ENCODE results near the gene INTS6L. TPM values are rescaled to one million over a fixed set of nuclear protein-coding genes. Genes with fewer than 3 reads are reported as not detected.

INTS6L gene
- total RNA-seq, 2 donors from 2014 or later = 7.2 to 25.7 TPM

- H3K4me3 ChIP-seq = no peak overlapping the region
- TF ChIP-seq CTCF (IDR thresholded peaks at IDR 0.05) = no peak
- no peak for TF ChIP-seq POLR2AphosphoS5 (IDR thresholded peaks at IDR 0.05)
- no peak for TF ChIP-seq POLR2A (IDR thresholded peaks at IDR 0.05)
- no peaks in the 10 kb centered on the region for H3K36me3 ChIP-seq
- no peak for DNase-seq (ENCODE audit: low spot score)
- no peak overlapping the region for H3K27ac ChIP-seq
- H3K27me3 ChIP-seq (replicated peaks; ENCODE audit: insufficient read depth) = no peaks in the 10 kb centered on the region
- no peaks in the 10 kb centered on the region for H3K4me1 ChIP-seq (replicated peaks)
- intact Hi-C loops (cut with DNase I) = no loop called here
- no peaks in the 10 kb centered on the region for H3K9me3 ChIP-seq
- WGBS = 86% methylated on average over 1 of the region's 1 CpG
These were observed 20.9 kb downstream of the INTS6L start for GRCh38 chrX:135541351-135541750.

DNA sequence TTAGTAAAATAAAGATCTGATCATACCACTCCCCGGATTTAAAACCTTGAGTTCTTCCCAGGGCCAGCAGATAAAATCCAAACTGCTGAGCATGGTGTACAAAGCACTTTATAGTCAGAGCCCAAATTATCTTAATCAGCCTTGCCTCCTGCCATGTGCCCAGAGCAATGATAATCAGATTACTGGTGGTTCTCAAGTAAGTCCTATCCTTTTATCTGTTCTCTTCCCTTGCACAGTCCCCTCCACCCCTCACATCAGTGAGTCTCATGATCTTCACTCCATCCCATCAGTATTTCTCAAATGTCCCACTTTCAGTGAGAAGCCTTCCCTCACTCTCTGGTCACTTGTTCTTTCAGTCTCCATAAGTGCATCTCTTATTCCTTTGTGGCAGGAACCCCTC lies 22.7 kb downstream of the INTS6L start:
- no peaks in the 10 kb centered on the region for H3K27me3 ChIP-seq (replicated peaks; ENCODE audit: insufficient read depth)
- no peak overlapping the region for H3K4me3 ChIP-seq
- no peaks in the 10 kb centered on the region for H3K9me3 ChIP-seq
- TF ChIP-seq CTCF (IDR thresholded peaks at IDR 0.05) = no peak
- no peak overlapping the region for H3K27ac ChIP-seq
- no peaks in the 10 kb centered on the region for H3K4me1 ChIP-seq (replicated peaks)
- intact Hi-C loops (cut with DNase I) = no loop called here
- H3K36me3 ChIP-seq = no peaks in the 10 kb centered on the region
- 53% methylated on average over 1 of the region's 1 CpG for WGBS
- no peak for DNase-seq (ENCODE audit: low spot score)

DNA sequence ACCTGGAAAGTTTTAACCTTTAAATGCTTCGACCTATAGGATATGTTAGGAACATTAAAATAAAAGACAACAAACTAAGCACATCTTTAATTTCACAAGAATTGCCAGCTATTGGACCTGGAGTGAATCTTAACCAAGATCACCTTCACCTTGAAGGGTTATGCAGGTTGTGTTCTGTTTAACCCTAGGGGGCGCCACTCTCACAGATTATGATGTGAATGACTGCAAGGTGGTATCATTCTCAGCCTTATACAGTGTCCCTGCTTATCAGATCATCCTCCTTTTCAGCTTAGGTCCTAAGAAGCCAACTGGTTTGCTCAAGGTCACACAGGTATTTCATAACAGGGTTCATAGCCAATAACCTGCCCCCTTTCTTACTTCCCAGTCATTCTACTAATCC lies 23.5 kb downstream of the INTS6L start:
- H3K27ac ChIP-seq = no peak overlapping the region
- intact Hi-C loops (cut with DNase I) = no loop called here
- no peak for TF ChIP-seq POLR2A (IDR thresholded peaks at IDR 0.05)

GRCh38 chrX:135544338-135544948 lies 24.0 kb downstream of the INTS6L start:
- Histone ChIP-seq H3K36me3 (no peaks in the 10 kb centered on the region), H3K27me3 (replicated peaks; ENCODE audit: insufficient read depth) (no peaks in the 10 kb centered on the region), H3K4me1 (replicated peaks) (no peaks in the 10 kb centered on the region), H3K27ac (no peak overlapping the region), H3K4me3 (no peak overlapping the region), H3K9me3 (no peaks in the 10 kb centered on the region)
- 72% methylated on average over 5 of the region's 5 CpGs for WGBS
- no peak for DNase-seq (ENCODE audit: low spot score)
- no peak for TF ChIP-seq POLR2AphosphoS5 (IDR thresholded peaks at IDR 0.05)
- no peak for TF ChIP-seq POLR2A (IDR thresholded peaks at IDR 0.05)
- TF ChIP-seq CTCF (IDR thresholded peaks at IDR 0.05) = no peak
- intact Hi-C loops (cut with DNase I) = no loop called here

More for the DNA sequence above, 23.5 kb downstream of the INTS6L start:
- Histone ChIP-seq H3K27me3 (replicated peaks; ENCODE audit: insufficient read depth) (no peaks in the 10 kb centered on the region), H3K36me3 (no peaks in the 10 kb centered on the region), H3K4me1 (replicated peaks) (no peaks in the 10 kb centered on the region), H3K4me3 (no peak overlapping the region), H3K9me3 (no peaks in the 10 kb centered on the region)
- WGBS = 61% methylated on average over 2 of the region's 2 CpGs
- no peak for DNase-seq (ENCODE audit: low spot score)

DNA sequence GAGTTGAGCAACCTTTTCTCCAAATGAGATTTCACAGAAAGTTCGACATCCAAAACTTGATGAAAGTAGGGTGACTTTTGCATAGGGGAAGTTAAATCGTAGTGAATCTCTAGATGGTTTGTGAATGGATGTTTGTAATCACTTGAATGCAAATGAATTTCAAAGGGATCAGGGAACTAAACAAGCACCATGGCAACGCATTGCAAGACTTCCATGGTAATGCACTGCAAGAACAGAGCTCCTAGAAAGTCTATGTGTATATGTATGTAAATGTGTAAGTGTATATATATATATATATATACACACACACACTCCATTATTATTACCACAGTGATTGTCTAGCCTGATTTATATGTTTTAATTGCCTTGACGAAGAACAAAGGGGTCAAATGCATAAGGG lies 27.3 kb downstream of the INTS6L start:
- no peak for DNase-seq (ENCODE audit: low spot score)
- no peaks in the 10 kb centered on the region for H3K36me3 ChIP-seq
- no peaks in the 10 kb centered on the region for H3K27me3 ChIP-seq (replicated peaks; ENCODE audit: insufficient read depth)
- TF ChIP-seq CTCF (IDR thresholded peaks at IDR 0.05) (no peak), POLR2AphosphoS5 (IDR thresholded peaks at IDR 0.05) (no peak), POLR2A (IDR thresholded peaks at IDR 0.05) (no peak)
- 94% methylated on average over 4 of the region's 4 CpGs for WGBS
- H3K4me1 ChIP-seq (replicated peaks) = no peaks in the 10 kb centered on the region
- H3K9me3 ChIP-seq = no peaks in the 10 kb centered on the region
- no peak overlapping the region for H3K27ac ChIP-seq
- H3K4me3 ChIP-seq = no peak overlapping the region
- intact Hi-C loops (cut with DNase I) = no loop called here
